ENCODE data around the gene TMEM59. TPM values are rescaled to one million over a fixed set of nuclear protein-coding genes. Genes with fewer than 3 reads are reported as not detected.

The TMEM59 gene
- total RNA-seq, 1 experiment from 2014 or later: 121 TPM

GRCh38 chr1:54008876-54009275, 44.1 kb downstream of the TMEM59 start:
- RAD21 ChIA-PET (ENCODE audit: low non-redundant PET in 1 of 2, low total read pairs in 2 of 2, uncharacterized antibody in 2 of 2, unreplicated experiment in 2 of 2): no interaction called here
- CTCF ChIA-PET: no interaction called here
- H3K79me2 ChIP-seq (ENCODE audit: insufficient read depth, low read length): no peaks in the 10 kb centered on the region
- ATAC-seq: no peak
- no peak overlapping the region for H3K4me3 ChIP-seq (replicated peaks in 1 of 2; ENCODE audit: low read depth in 1 of 2, low read length in 2 of 2)
- no peak overlapping the region for H3K4me2 ChIP-seq (ENCODE audit: low read length)
- H4K20me1 ChIP-seq (ENCODE audit: insufficient read depth): no peaks in the 10 kb centered on the region
- TF ChIP-seq FOSL1 (IDR thresholded peaks at IDR 0.05; ENCODE audit: low read depth) (no peak), EGR1 (IDR thresholded peaks at IDR 0.05; ENCODE audit: low read depth) (no peak), POLR2A (IDR thresholded peaks at IDR 0.05; ENCODE audit: borderline replicate concordance, extremely low read depth, insufficient read depth, insufficient read length) (no peak), EZH2phosphoT487 (IDR thresholded peaks at IDR 0.05; ENCODE audit: borderline replicate concordance) (no peak)
- H2AFZ ChIP-seq (ENCODE audit: low read depth, low read length, poor library complexity, severe bottlenecking): no peak overlapping the region
- no peaks in the 10 kb centered on the region for H3K9me3 ChIP-seq (ENCODE audit: control insufficient read depth in 1 of 2, insufficient read depth in 1 of 2, low read depth in 1 of 2, low read length in 2 of 2)
- no peaks in the 10 kb centered on the region for H3K36me3 ChIP-seq (ENCODE audit: control insufficient read depth in 1 of 2, insufficient read depth in 2 of 2, low read length in 2 of 2)
- no peak for DNase-seq (ENCODE audit: low read depth, low spot score)
- intact Hi-C loops (cut with micrococcal nuclease): no loop called here
- peaks cover 0 to 4% of the 10 kb centered on the region in 2 experiments; a peak in 2 of 4 replicates for H3K4me1 ChIP-seq (ENCODE audit: control insufficient read depth in 1 of 2, insufficient read depth in 2 of 2, low read length in 2 of 2)
- no peak overlapping the region for H3K27ac ChIP-seq (ENCODE audit: low read depth, low read length)
- POLR2A ChIA-PET: no interaction called here
- H3K27me3 ChIP-seq (ENCODE audit: insufficient read depth, low read length): no peaks in the 10 kb centered on the region
- no peak overlapping the region for H3K9ac ChIP-seq (ENCODE audit: low read length)
- no TSS peak for BruUV-seq (replicated peaks)
- no peaks in the 10 kb centered on the region for H3K9me2 ChIP-seq (ENCODE audit: insufficient read depth)

- DNase-seq (ENCODE audit: low read depth, low spot score) (no peak), ATAC-seq (no peak)
- no peaks in the 10 kb centered on the region for H3K9me3 ChIP-seq (ENCODE audit: control insufficient read depth in 1 of 2, insufficient read depth in 1 of 2, low read depth in 1 of 2, low read length in 2 of 2)
- no peak overlapping the region for H3K4me3 ChIP-seq (replicated peaks in 1 of 2; ENCODE audit: low read depth in 1 of 2, low read length in 2 of 2)
- H3K4me1 ChIP-seq (ENCODE audit: control insufficient read depth in 1 of 2, insufficient read depth in 2 of 2, low read length in 2 of 2): no peaks in the 10 kb centered on the region
- H3K9me2 ChIP-seq (ENCODE audit: insufficient read depth): no peaks in the 10 kb centered on the region
- no peak overlapping the region for H2AFZ ChIP-seq (ENCODE audit: low read depth, low read length, poor library complexity, severe bottlenecking)
- POLR2A ChIA-PET: no interaction called here
- RAD21 ChIA-PET (ENCODE audit: low non-redundant PET in 1 of 2, low total read pairs in 2 of 2, uncharacterized antibody in 2 of 2, unreplicated experiment in 2 of 2): no interaction called here
- H3K27ac ChIP-seq (ENCODE audit: low read depth, low read length): no peak overlapping the region
- intact Hi-C loops (cut with micrococcal nuclease): no loop called here
- CTCF ChIA-PET: no interaction called here
- TF ChIP-seq CBX3 (IDR thresholded peaks at IDR 0.05; ENCODE audit: low read depth) (no peak), EZH2 (IDR thresholded peaks at IDR 0.05) (no peak), FOSL1 (IDR thresholded peaks at IDR 0.05; ENCODE audit: low read depth) (no peak), TCF7L2 (IDR thresholded peaks at IDR 0.05; ENCODE audit: borderline replicate concordance, extremely low read depth, insufficient read depth, insufficient read length) (no peak), REST (IDR thresholded peaks at IDR 0.05; ENCODE audit: low read depth) (no peak), ATF3 (IDR thresholded peaks at IDR 0.05) (no peak), YY1 (IDR thresholded peaks at IDR 0.05; ENCODE audit: extremely low read depth, insufficient replicate concordance, low read depth, low read length) (no peak), CEBPB (IDR thresholded peaks at IDR 0.05; ENCODE audit: low read depth) (no peak)
- no TSS peak for BruUV-seq (replicated peaks)
- H3K36me3 ChIP-seq (ENCODE audit: control insufficient read depth in 1 of 2, insufficient read depth in 2 of 2, low read length in 2 of 2): no peaks in the 10 kb centered on the region
- no peaks in the 10 kb centered on the region for H3K79me2 ChIP-seq (ENCODE audit: insufficient read depth, low read length)
- no peak overlapping the region for H3K9ac ChIP-seq (ENCODE audit: low read length)
- no peaks in the 10 kb centered on the region for H3K27me3 ChIP-seq (ENCODE audit: insufficient read depth, low read length)
- no peak overlapping the region for H3K4me2 ChIP-seq (ENCODE audit: low read length)
- H4K20me1 ChIP-seq (ENCODE audit: insufficient read depth): no peaks in the 10 kb centered on the region
Observed at GRCh38 chr1:54007613-54008012, 45.4 kb downstream of the TMEM59 start.
